Activated T-cell treated with anti-CD3 and anti-CD28 coated beads, Interleukin-2, amount 50 U/mL, for 4 hours (primary cell): ENCODE results near the gene TSC1. TPM values are rescaled to one million over a fixed set of nuclear protein-coding genes. Genes with fewer than 3 reads are reported as not detected.
A peak's percentile ranks its signal among the peaks of the same experiment; 100 is the strongest.

ENCODE experiments used
- ATAC-seq, 2 donors: fragments of 200-7000 bp; cut with Tn5 transposase; one replicate each; pipeline ENCODE4 v1.10.0; 2021
- DNase-seq: peaks from one replicate; pipeline ENCODE4 v3.0.0-alpha.2; 2020
- H3K27me3 Mint-ChIP-seq: one replicate; pipeline ENCODE4 v1.8.0; 2021; ENCODE audit warnings: low read depth, mixed read lengths
- H3K36me3 Mint-ChIP-seq: one replicate; pipeline ENCODE4 v1.8.0; 2022; ENCODE audit warnings: mixed read lengths; ENCODE audit not compliant: insufficient read depth
- H3K4me1 Mint-ChIP-seq: one replicate; pipeline ENCODE4 v1.8.0; 2021; ENCODE audit warnings: low read depth, mixed read lengths
- H3K4me3 Mint-ChIP-seq: one replicate; pipeline ENCODE4 v1.8.0; 2021; ENCODE audit warnings: mild to moderate bottlenecking, moderate library complexity, mixed read lengths
- H3K9me3 Mint-ChIP-seq: one replicate; pipeline ENCODE4 v1.8.0; 2021; ENCODE audit warnings: mixed read lengths
- total RNA-seq, 3 donors: library from RNA; stranded (reverse); gene quantifications; one replicate each; pipeline ENCODE4 v1.2.1, GENCODE V29; 2021

Gene TSC1
- total RNA-seq, 3 donors from 2014 or later: 23.6 to 26.8 (median 24.0) TPM

- ATAC-seq: no peak
- no peaks in the 10 kb centered on the region for H3K9me3 Mint-ChIP-seq
- H3K4me3 Mint-ChIP-seq: peak overlapping the region; percentile 81
- H3K27me3 Mint-ChIP-seq: no peaks in the 10 kb centered on the region
- no peak for DNase-seq
- peaks cover 9% of the 10 kb centered on the region for H3K4me1 Mint-ChIP-seq
- no peaks in the 10 kb centered on the region for H3K36me3 Mint-ChIP-seq
Measured at GRCh38 chr9:132879457-132880323, 64.7 kb downstream of the TSC1 start.

- H3K27me3 Mint-ChIP-seq: no peaks in the 10 kb centered on the region
- H3K36me3 Mint-ChIP-seq: no peaks in the 10 kb centered on the region
- peak within 1 kb of the TSS; percentile 81 for H3K4me3 Mint-ChIP-seq
- ATAC-seq (peak; percentile 34 to 47), DNase-seq (peak; percentile 25)
- H3K9me3 Mint-ChIP-seq: no peaks in the 10 kb centered on the region
- peaks cover 9% of the 10 kb centered on the region for H3K4me1 Mint-ChIP-seq
Measured at GRCh38 chr9:132878695-132879456, 65.5 kb downstream of the TSC1 start, which contains the start of gene SPACA9. Gene SPACA9, plus strand, starts transcription at chr9:132878898. Its CDS starts 5,050 bp downstream, at chr9:132883948.

GRCh38 chr9:132877824-132878694 lies 66.4 kb downstream of the TSC1 start, which contains the start of gene AK8:
Gene AK8, minus strand, starts transcription at chr9:132878284. Its CDS starts 29 bp downstream, at chr9:132878255.
- H3K27me3 Mint-ChIP-seq: no peaks in the 10 kb centered on the region
- ATAC-seq (peak; percentile 89 to 91), DNase-seq (peak; percentile 74)
- H3K9me3 Mint-ChIP-seq: no peaks in the 10 kb centered on the region
- no peaks in the 10 kb centered on the region for H3K36me3 Mint-ChIP-seq
- H3K4me3 Mint-ChIP-seq: peak within 1 kb of the TSS; percentile 81
- H3K4me1 Mint-ChIP-seq: peaks cover 15% of the 10 kb centered on the region

GRCh38 chr9:132877458-132877823 lies 67.0 kb downstream of the TSC1 start:
- no peaks in the 10 kb centered on the region for H3K36me3 Mint-ChIP-seq
- H3K4me3 Mint-ChIP-seq: peak overlapping the region; percentile 80
- H3K4me1 Mint-ChIP-seq: peaks cover 15% of the 10 kb centered on the region
- DNase-seq (no peak), ATAC-seq (no peak)
- H3K27me3 Mint-ChIP-seq: no peaks in the 10 kb centered on the region
- no peaks in the 10 kb centered on the region for H3K9me3 Mint-ChIP-seq

- peaks cover 15% of the 10 kb centered on the region for H3K4me1 Mint-ChIP-seq
- DNase-seq: no peak
- no peaks in the 10 kb centered on the region for H3K9me3 Mint-ChIP-seq
- peak overlapping the region; percentile 80 for H3K4me3 Mint-ChIP-seq
- no peaks in the 10 kb centered on the region for H3K36me3 Mint-ChIP-seq
- ATAC-seq: no peak
- no peaks in the 10 kb centered on the region for H3K27me3 Mint-ChIP-seq
Measured at GRCh38 chr9:132876849-132877248, 67.6 kb downstream of the TSC1 start.

- H3K4me1 Mint-ChIP-seq: peaks cover 13% of the 10 kb centered on the region
- DNase-seq (no peak), ATAC-seq (no peak)
- no peaks in the 10 kb centered on the region for H3K27me3 Mint-ChIP-seq
- no peak overlapping the region for H3K4me3 Mint-ChIP-seq
- no peaks in the 10 kb centered on the region for H3K36me3 Mint-ChIP-seq
- H3K9me3 Mint-ChIP-seq: no peaks in the 10 kb centered on the region
Measured at GRCh38 chr9:132875159-132875558, 69.3 kb downstream of the TSC1 start.

- H3K36me3 Mint-ChIP-seq: no peaks in the 10 kb centered on the region
- no peaks in the 10 kb centered on the region for H3K9me3 Mint-ChIP-seq
- no peak for DNase-seq
- H3K27me3 Mint-ChIP-seq: no peaks in the 10 kb centered on the region
- peak overlapping the region; percentile 19 for H3K4me3 Mint-ChIP-seq
- peak in 1 of 2 donors; percentile 40 for ATAC-seq
- peaks cover 8% of the 10 kb centered on the region for H3K4me1 Mint-ChIP-seq
Measured at GRCh38 chr9:132873403-132873802, 71.0 kb downstream of the TSC1 start.

- no peaks in the 10 kb centered on the region for H3K27me3 Mint-ChIP-seq
- H3K36me3 Mint-ChIP-seq: no peaks in the 10 kb centered on the region
Measured at GRCh38 chr9:132869266-132869665, 75.2 kb downstream of the TSC1 start.

GRCh38 chr9:132866898-132867297 lies 77.5 kb downstream of the TSC1 start:
- no peak overlapping the region for H3K4me3 Mint-ChIP-seq
- H3K9me3 Mint-ChIP-seq: no peaks in the 10 kb centered on the region
- H3K27me3 Mint-ChIP-seq: peaks cover 3% of the 10 kb centered on the region
- H3K36me3 Mint-ChIP-seq: no peaks in the 10 kb centered on the region
- no peaks in the 10 kb centered on the region for H3K4me1 Mint-ChIP-seq
- DNase-seq (no peak), ATAC-seq (no peak)

More at GRCh38 chr9:132869266-132869665, 75.2 kb downstream of the TSC1 start:
- Mint-ChIP-seq H3K4me3 (no peak overlapping the region), H3K9me3 (no peaks in the 10 kb centered on the region), H3K4me1 (peaks cover 5% of the 10 kb centered on the region)
- DNase-seq (no peak), ATAC-seq (no peak)

GRCh38 chr9:132864691-132865090 lies 79.7 kb downstream of the TSC1 start:
- DNase-seq (no peak), ATAC-seq (no peak)
- H3K27me3 Mint-ChIP-seq: peaks cover 3% of the 10 kb centered on the region
- no peak overlapping the region for H3K4me3 Mint-ChIP-seq
- H3K36me3 Mint-ChIP-seq: no peaks in the 10 kb centered on the region
- no peaks in the 10 kb centered on the region for H3K9me3 Mint-ChIP-seq
- H3K4me1 Mint-ChIP-seq: no peaks in the 10 kb centered on the region

- H3K9me3 Mint-ChIP-seq: no peaks in the 10 kb centered on the region
- ATAC-seq (no peak), DNase-seq (no peak)
- no peaks in the 10 kb centered on the region for H3K4me1 Mint-ChIP-seq
- peaks cover 3% of the 10 kb centered on the region for H3K27me3 Mint-ChIP-seq
- no peaks in the 10 kb centered on the region for H3K36me3 Mint-ChIP-seq
- H3K4me3 Mint-ChIP-seq: no peak overlapping the region
Measured at GRCh38 chr9:132864277-132864676, 80.1 kb downstream of the TSC1 start.

GRCh38 chr9:132863096-132863495 lies 81.3 kb downstream of the TSC1 start:
- ATAC-seq (no peak), DNase-seq (no peak)
- Mint-ChIP-seq H3K9me3 (no peaks in the 10 kb centered on the region), H3K4me1 (no peaks in the 10 kb centered on the region), H3K4me3 (no peak overlapping the region), H3K27me3 (peaks cover 6% of the 10 kb centered on the region), H3K36me3 (no peaks in the 10 kb centered on the region)

GRCh38 chr9:132862533-132862932 lies 81.9 kb downstream of the TSC1 start:
- no peaks in the 10 kb centered on the region for H3K9me3 Mint-ChIP-seq
- H3K27me3 Mint-ChIP-seq: peaks cover 6% of the 10 kb centered on the region
- no peak for DNase-seq
- no peaks in the 10 kb centered on the region for H3K4me1 Mint-ChIP-seq
- H3K36me3 Mint-ChIP-seq: no peaks in the 10 kb centered on the region
- peak in 1 of 2 donors; percentile 32 for ATAC-seq
- H3K4me3 Mint-ChIP-seq: no peak overlapping the region

GRCh38 chr9:132861666-132862065 lies 82.8 kb downstream of the TSC1 start:
- ATAC-seq (no peak), DNase-seq (no peak)
- no peaks in the 10 kb centered on the region for H3K4me1 Mint-ChIP-seq
- H3K9me3 Mint-ChIP-seq: no peaks in the 10 kb centered on the region
- H3K27me3 Mint-ChIP-seq: peaks cover 7% of the 10 kb centered on the region
- no peaks in the 10 kb centered on the region for H3K36me3 Mint-ChIP-seq
- no peak overlapping the region for H3K4me3 Mint-ChIP-seq
